OCI-LY7 (cell line): Measurements from ENCODE around the gene CARM1.

ENCODE experiments used
- CTCF ChIP-seq: fragments of 200-600 bp; sonication (generic); conservative IDR thresholded peaks from 2 replicates; pipeline ENCODE4 v1.5.1; 2014; ENCODE audit warnings: mild to moderate bottlenecking, antibody characterized with exemption, low read length, moderate library complexity, mixed read lengths
- EZH2phosphoT487 ChIP-seq: fragments of 200-600 bp; sonication (generic); IDR thresholded peaks from 2 replicates; pipeline ENCODE4 v1.6.1; 2018; ENCODE audit warnings: low read depth, borderline replicate concordance, mild to moderate bottlenecking, mixed run types, antibody characterized with exemption, low read length, moderate library complexity, mixed read lengths

GRCh38 chr19:10918359-10918758, 47.0 kb downstream of the CARM1 start:
- TF ChIP-seq CTCF (no peak), EZH2phosphoT487 (no peak)
